WTC11 (cell line): ENCODE data around the gene STAT1. TPM values are rescaled to one million over a fixed set of nuclear protein-coding genes. Genes with fewer than 3 reads are reported as not detected.

Source experiments
- ATAC-seq: fragments of 200-7000 bp; cut with Tn5 transposase; 2 replicates; pipeline ENCODE4 v1.10.0; 2021; ENCODE audit warnings: mild to moderate bottlenecking, moderate library complexity
- Bru-seq: library from RNA; stranded (reverse); fragments of 400-500 nt; gene quantifications from one replicate; lab custom pipeline; 2021; lab: Mats Ljungman, UMichigan
- CTCF ChIA-PET: fragments of 300-600 bp; sonication (Branson Sonifier 250); formaldehyde crosslinking; loops from one replicate; lab custom pipeline; 2021; ENCODE audit warnings: antibody characterized with exemption; lab: Charles Lee
- POLR2A ChIA-PET: fragments of 350-600 bp; sonication (Branson Sonifier 250); formaldehyde crosslinking; loops from one replicate; lab custom pipeline; 2021; ENCODE audit warnings: antibody characterized with exemption; lab: Charles Lee
- DNase-seq: peaks from one replicate; pipeline ENCODE4 v3.0.0; 2021; ENCODE audit warnings: low spot score
- H3K27ac Mint-ChIP-seq: 2 replicates; pipeline ENCODE4 v1.8.0; 2021; ENCODE audit warnings: mixed read lengths
- H3K27me3 Mint-ChIP-seq: 2 replicates; pipeline ENCODE4 v1.8.0; 2021; ENCODE audit warnings: low read depth, mild to moderate bottlenecking, moderate library complexity, mixed read lengths
- H3K36me3 Mint-ChIP-seq: 2 replicates; pipeline ENCODE4 v1.8.0; 2021; ENCODE audit warnings: mixed read lengths
- H3K4me1 Mint-ChIP-seq: 2 replicates; pipeline ENCODE4 v1.8.0; 2022; ENCODE audit warnings: mixed read lengths
- H3K4me3 Mint-ChIP-seq: 2 replicates; pipeline ENCODE4 v1.8.0; 2021; ENCODE audit warnings: mild to moderate bottlenecking, moderate library complexity, mixed read lengths
- H3K9me3 Mint-ChIP-seq: 2 replicates; pipeline ENCODE4 v1.8.0; 2021; ENCODE audit warnings: mixed read lengths
- CBFB ChIP-seq: sonication (generic); formaldehyde crosslinking; IDR thresholded peaks from 2 replicates; pipeline ENCODE4 v1.8.1; 2022; ENCODE audit warnings: mild to moderate bottlenecking, low read depth, missing genetic modification reagents
- CTCF ChIP-seq: fragments of 200-600 bp; IDR thresholded peaks from 2 replicates; pipeline ENCODE4 v1.8.0; 2022; ENCODE audit warnings: antibody characterized with exemption
- FOXP4 ChIP-seq: sonication (generic); formaldehyde crosslinking; IDR thresholded peaks from 2 replicates; pipeline ENCODE4 v1.8.0; 2022; ENCODE audit warnings: mild to moderate bottlenecking, missing genetic modification reagents
- GRHL2 ChIP-seq: fragments of 250-450 bp; sonication (Bioruptor Pico); IDR thresholded peaks from 2 replicates; pipeline ENCODE4 v1.8.0; 2022; ENCODE audit warnings: mild to moderate bottlenecking, moderate library complexity; ENCODE audit not compliant: insufficient replicate concordance, severe bottlenecking
- KAT7 ChIP-seq: sonication (generic); formaldehyde crosslinking; IDR thresholded peaks from 2 replicates; pipeline ENCODE4 v1.8.1; 2023; ENCODE audit warnings: missing genetic modification reagents, mild to moderate bottlenecking, borderline replicate concordance
- NFYB ChIP-seq: sonication (generic); formaldehyde crosslinking; conservative IDR thresholded peaks from 2 replicates; pipeline ENCODE4 v1.8.0; 2022; ENCODE audit warnings: low read depth, missing genetic modification reagents
- NR1H2 ChIP-seq: sonication (generic); formaldehyde crosslinking; IDR thresholded peaks from 2 replicates; pipeline ENCODE4 v1.9.0; 2021; ENCODE audit warnings: mild to moderate bottlenecking, moderate library complexity, missing genetic modification reagents
- PRDM15 ChIP-seq: sonication (generic); formaldehyde crosslinking; IDR thresholded peaks from 2 replicates; pipeline ENCODE4 v1.8.0; 2022; ENCODE audit warnings: missing genetic modification reagents
- PRRX2 ChIP-seq: fragments of 250-450 bp; sonication (Bioruptor Pico); IDR thresholded peaks from 2 replicates; pipeline ENCODE4 v1.8.0; 2021; ENCODE audit warnings: mild to moderate bottlenecking
- RELA ChIP-seq: sonication (generic); formaldehyde crosslinking; IDR thresholded peaks from 2 replicates; pipeline ENCODE4 v1.8.1; 2022; ENCODE audit warnings: missing genetic modification reagents, mild to moderate bottlenecking, borderline replicate concordance
- ZNF232 ChIP-seq: sonication (generic); formaldehyde crosslinking; IDR thresholded peaks from 2 replicates; pipeline ENCODE4 v1.8.0; 2022; ENCODE audit warnings: mild to moderate bottlenecking, missing genetic modification reagents
- ZNF263 ChIP-seq: sonication (generic); formaldehyde crosslinking; IDR thresholded peaks from 2 replicates; pipeline ENCODE4 v1.8.1; 2022; ENCODE audit warnings: low read depth, mild to moderate bottlenecking, moderate library complexity, missing genetic modification reagents
- ZNF423 ChIP-seq: fragments of 250-450 bp; sonication (Bioruptor Pico); IDR thresholded peaks from 2 replicates; pipeline ENCODE4 v2.1.2; 2022; ENCODE audit warnings: mild to moderate bottlenecking, moderate library complexity
- long read RNA-seq, 3 experiments: library from RNA in 1 of 3; library from capped mRNA in 1 of 3; library from polyadenylated mRNA in 1 of 3; unstranded in 2 of 3; stranded (forward) in 1 of 3; transcript quantifications; one replicate each; pipeline ENCODE4 v2.0.0, GENCODE V29; 2021
- total RNA-seq: library from RNA; stranded (reverse); gene quantifications from 3 replicates; pipeline ENCODE4 v1.2.3, GENCODE V29; 2021
- TF ChIP-seq, protein P1 (sequence below): fragments of 250-450 bp; sonication (Bioruptor Pico); IDR thresholded peaks from 2 replicates; pipeline ENCODE4 v1.9.0; 2021; ENCODE audit warnings: mild to moderate bottlenecking
- TF ChIP-seq, protein P2 (sequence below): sonication (generic); formaldehyde crosslinking; IDR thresholded peaks from 2 replicates; pipeline ENCODE4 v1.8.1; 2022; ENCODE audit warnings: missing genetic modification reagents, borderline replicate concordance
- TF ChIP-seq, protein P3 (sequence below): sonication (generic); formaldehyde crosslinking; IDR thresholded peaks from 2 replicates; pipeline ENCODE4 v1.8.1; 2023; ENCODE audit warnings: mild to moderate bottlenecking, missing genetic modification reagents, borderline replicate concordance
- TF ChIP-seq, protein P4 (sequence below): fragments of 250-450 bp; sonication (Bioruptor Pico); IDR thresholded peaks from 2 replicates; pipeline ENCODE4 v1.9.0; 2021; ENCODE audit warnings: mild to moderate bottlenecking

The STAT1 gene
- total RNA-seq, result 36.1 to 41.3 TPM (median 39.5 TPM) in 3 replicates
- Bru-seq, nascent RNA, result percentile 82 among the genes with signal in this experiment
- long read RNA-seq, experiment 1, full-length matches to known transcripts, result 140 of 182 reads
- long read RNA-seq, experiment 1, partial matches to known transcripts, result 22 of 182 reads
- long read RNA-seq, experiment 1, other reads (novel, unspliced or antisense), result 20 of 182 reads
- long read RNA-seq, experiment 2, full-length matches to known transcripts, result 18 of 63 reads
- long read RNA-seq, experiment 2, partial matches to known transcripts, result 21 of 63 reads
- long read RNA-seq, experiment 2, other reads (novel, unspliced or antisense), result 24 of 63 reads
- long read RNA-seq, experiment 3, full-length matches to known transcripts, result 3 of 5 reads
- long read RNA-seq, experiment 3, partial matches to known transcripts, result 1 of 5 reads
- long read RNA-seq, experiment 3, other reads (novel, unspliced or antisense), result 1 of 5 reads

- no peaks in the 10 kb centered on the region for H3K4me1 Mint-ChIP-seq
- ChIA-PET POLR2A (no interaction called here), CTCF (interaction anchor here (0.6 to 1.3 kb wide), 3 partner anchors 39 to 333 kb away, joined by 3 read pairs; no protein-coding TSS in a partner anchor)
- H3K27ac Mint-ChIP-seq, result no peak within 1 kb of the TSS
- peaks cover 10% of the 10 kb centered on the region; the same call in 1 of the 2 replicates for H3K27me3 Mint-ChIP-seq
- peak; percentile 94 for DNase-seq
- H3K9me3 Mint-ChIP-seq, result no peaks in the 10 kb centered on the region; the same call in 1 of the 2 replicates
- H3K36me3 Mint-ChIP-seq, result peaks cover 5% of the 10 kb centered on the region; the same call in 1 of the 2 replicates
- H3K4me3 Mint-ChIP-seq, result no peak within 1 kb of the TSS
- peak; percentile 97 for ATAC-seq
- TF ChIP-seq NFYB, result peak; percentile 85
- TF ChIP-seq FOXP4 (CRISPR knock-in tag), result no peak
- no peak for TF ChIP-seq ZNF423 (CRISPR knock-in tag)
- no peak for TF ChIP-seq ZNF263 (CRISPR knock-in tag)
- TF ChIP-seq, protein P1, sequence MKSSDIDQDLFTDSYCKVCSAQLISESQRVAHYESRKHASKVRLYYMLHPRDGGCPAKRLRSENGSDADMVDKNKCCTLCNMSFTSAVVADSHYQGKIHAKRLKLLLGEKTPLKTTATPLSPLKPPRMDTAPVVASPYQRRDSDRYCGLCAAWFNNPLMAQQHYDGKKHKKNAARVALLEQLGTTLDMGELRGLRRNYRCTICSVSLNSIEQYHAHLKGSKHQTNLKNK (CRISPR knock-in tag), result no peak
- TF ChIP-seq CTCF, result no peak
- no peak for TF ChIP-seq GRHL2
- TF ChIP-seq PRDM15 (CRISPR knock-in tag), result no peak
- TF ChIP-seq RELA (CRISPR knock-in tag), result peak; percentile 81; the same call in 1 of the 2 replicates
- TF ChIP-seq, protein P2, sequence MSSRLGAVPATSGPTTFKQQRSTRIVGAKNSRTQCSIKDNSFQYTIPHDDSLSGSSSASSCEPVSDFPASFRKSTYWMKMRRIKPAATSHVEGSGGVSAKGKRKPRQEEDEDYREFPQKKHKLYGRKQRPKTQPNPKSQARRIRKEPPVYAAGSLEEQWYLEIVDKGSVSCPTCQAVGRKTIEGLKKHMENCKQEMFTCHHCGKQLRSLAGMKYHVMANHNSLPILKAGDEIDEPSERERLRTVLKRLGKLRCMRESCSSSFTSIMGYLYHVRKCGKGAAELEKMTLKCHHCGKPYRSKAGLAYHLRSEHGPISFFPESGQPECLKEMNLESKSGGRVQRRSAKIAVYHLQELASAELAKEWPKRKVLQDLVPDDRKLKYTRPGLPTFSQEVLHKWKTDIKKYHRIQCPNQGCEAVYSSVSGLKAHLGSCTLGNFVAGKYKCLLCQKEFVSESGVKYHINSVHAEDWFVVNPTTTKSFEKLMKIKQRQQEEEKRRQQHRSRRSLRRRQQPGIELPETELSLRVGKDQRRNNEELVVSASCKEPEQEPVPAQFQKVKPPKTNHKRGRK, result no peak
- TF ChIP-seq CBFB (CRISPR knock-in tag), result no peak
- 0 out of 2 replicates have a peak, but pooled peaks have one; percentile 16 for TF ChIP-seq PRRX2
- TF ChIP-seq, protein P3, sequence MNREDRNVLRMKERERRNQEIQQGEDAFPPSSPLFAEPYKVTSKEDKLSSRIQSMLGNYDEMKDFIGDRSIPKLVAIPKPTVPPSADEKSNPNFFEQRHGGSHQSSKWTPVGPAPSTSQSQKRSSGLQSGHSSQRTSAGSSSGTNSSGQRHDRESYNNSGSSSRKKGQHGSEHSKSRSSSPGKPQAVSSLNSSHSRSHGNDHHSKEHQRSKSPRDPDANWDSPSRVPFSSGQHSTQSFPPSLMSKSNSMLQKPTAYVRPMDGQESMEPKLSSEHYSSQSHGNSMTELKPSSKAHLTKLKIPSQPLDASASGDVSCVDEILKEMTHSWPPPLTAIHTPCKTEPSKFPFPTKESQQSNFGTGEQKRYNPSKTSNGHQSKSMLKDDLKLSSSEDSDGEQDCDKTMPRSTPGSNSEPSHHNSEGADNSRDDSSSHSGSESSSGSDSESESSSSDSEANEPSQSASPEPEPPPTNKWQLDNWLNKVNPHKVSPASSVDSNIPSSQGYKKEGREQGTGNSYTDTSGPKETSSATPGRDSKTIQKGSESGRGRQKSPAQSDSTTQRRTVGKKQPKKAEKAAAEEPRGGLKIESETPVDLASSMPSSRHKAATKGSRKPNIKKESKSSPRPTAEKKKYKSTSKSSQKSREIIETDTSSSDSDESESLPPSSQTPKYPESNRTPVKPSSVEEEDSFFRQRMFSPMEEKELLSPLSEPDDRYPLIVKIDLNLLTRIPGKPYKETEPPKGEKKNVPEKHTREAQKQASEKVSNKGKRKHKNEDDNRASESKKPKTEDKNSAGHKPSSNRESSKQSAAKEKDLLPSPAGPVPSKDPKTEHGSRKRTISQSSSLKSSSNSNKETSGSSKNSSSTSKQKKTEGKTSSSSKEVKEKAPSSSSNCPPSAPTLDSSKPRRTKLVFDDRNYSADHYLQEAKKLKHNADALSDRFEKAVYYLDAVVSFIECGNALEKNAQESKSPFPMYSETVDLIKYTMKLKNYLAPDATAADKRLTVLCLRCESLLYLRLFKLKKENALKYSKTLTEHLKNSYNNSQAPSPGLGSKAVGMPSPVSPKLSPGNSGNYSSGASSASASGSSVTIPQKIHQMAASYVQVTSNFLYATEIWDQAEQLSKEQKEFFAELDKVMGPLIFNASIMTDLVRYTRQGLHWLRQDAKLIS (CRISPR knock-in tag), result no peak; the same call in 1 of the 2 replicates
- 0 out of 2 replicates have a peak, but pooled peaks have one; percentile 85 for TF ChIP-seq KAT7 (CRISPR knock-in tag)
- 0 out of 2 replicates have a peak, but pooled peaks have one; percentile 67 for TF ChIP-seq ZNF232 (CRISPR knock-in tag)
- TF ChIP-seq, protein P4, sequence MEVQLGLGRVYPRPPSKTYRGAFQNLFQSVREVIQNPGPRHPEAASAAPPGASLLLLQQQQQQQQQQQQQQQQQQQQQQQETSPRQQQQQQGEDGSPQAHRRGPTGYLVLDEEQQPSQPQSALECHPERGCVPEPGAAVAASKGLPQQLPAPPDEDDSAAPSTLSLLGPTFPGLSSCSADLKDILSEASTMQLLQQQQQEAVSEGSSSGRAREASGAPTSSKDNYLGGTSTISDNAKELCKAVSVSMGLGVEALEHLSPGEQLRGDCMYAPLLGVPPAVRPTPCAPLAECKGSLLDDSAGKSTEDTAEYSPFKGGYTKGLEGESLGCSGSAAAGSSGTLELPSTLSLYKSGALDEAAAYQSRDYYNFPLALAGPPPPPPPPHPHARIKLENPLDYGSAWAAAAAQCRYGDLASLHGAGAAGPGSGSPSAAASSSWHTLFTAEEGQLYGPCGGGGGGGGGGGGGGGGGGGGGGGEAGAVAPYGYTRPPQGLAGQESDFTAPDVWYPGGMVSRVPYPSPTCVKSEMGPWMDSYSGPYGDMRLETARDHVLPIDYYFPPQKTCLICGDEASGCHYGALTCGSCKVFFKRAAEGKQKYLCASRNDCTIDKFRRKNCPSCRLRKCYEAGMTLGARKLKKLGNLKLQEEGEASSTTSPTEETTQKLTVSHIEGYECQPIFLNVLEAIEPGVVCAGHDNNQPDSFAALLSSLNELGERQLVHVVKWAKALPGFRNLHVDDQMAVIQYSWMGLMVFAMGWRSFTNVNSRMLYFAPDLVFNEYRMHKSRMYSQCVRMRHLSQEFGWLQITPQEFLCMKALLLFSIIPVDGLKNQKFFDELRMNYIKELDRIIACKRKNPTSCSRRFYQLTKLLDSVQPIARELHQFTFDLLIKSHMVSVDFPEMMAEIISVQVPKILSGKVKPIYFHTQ (CRISPR knock-in tag), result no peak
- 0 out of 2 replicates have a peak, but pooled peaks have one; percentile 20 for TF ChIP-seq NR1H2 (CRISPR knock-in tag)
Observed at GRCh38 chr2:191013932-191014652, at the start of gene STAT1. Gene STAT1 (minus strand): TSS chr2:191014171. CDS start chr2:191010003, 4,168 bp downstream.
